ENCODE results near the gene PPM1M.
A peak's percentile ranks its signal among the peaks of the same experiment; 100 is the strongest.

PPM1M gene, protein sequence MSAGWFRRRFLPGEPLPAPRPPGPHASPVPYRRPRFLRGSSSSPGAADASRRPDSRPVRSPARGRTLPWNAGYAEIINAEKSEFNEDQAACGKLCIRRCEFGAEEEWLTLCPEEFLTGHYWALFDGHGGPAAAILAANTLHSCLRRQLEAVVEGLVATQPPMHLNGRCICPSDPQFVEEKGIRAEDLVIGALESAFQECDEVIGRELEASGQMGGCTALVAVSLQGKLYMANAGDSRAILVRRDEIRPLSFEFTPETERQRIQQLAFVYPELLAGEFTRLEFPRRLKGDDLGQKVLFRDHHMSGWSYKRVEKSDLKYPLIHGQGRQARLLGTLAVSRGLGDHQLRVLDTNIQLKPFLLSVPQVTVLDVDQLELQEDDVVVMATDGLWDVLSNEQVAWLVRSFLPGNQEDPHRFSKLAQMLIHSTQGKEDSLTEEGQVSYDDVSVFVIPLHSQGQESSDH

DNA sequence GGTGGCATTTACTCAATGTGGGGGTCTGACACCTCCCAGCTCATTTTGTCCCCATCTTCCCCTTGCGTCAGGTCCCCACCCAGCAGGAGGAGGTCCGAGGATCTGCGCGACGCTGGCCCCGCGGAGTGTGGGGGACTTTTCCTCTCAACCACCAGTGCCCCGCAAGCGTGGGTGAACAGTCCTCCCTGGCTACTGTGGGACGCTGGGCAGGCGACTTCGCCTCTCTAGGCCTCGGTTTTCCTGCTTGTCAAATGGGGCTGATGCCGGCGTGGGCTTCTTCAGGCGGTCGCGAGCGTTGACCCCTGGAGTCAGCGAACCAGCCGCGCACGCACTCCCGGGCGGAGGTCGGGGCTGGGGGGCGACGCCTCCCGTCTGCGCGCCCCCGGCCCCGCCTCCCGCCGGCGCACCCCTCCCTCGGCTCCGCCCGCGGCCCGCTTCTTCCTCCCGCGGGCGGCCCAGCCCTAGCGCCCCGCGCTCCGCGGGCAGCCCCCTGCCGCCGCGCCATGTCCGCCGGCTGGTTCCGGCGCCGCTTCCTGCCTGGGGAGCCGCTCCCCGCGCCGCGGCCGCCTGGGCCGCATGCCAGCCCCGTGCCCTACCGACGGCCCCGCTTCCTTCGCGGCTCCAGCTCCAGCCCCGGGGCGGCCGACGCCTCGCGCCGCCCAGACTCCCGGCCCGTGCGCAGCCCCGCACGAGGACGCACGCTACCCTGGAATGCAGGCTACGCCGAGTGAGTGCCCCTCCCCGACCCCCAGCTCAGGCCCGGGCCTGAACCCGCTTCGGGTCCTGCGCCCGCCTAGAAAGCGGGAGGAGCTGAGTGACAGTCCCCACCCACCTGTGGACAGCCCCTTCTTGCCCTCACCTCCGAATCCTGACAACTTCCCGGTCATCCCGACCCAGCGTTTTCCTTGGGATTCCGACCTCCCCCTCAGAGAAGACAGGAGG is at the start of gene PPM1M:
PPM1M (plus strand) TSS at position 438 of the 942 bp plus-strand sequence; CDS start at position 504, 66 bp downstream.
- DNase-seq (ENCODE audit: low spot score): peak; percentile 86

DNA sequence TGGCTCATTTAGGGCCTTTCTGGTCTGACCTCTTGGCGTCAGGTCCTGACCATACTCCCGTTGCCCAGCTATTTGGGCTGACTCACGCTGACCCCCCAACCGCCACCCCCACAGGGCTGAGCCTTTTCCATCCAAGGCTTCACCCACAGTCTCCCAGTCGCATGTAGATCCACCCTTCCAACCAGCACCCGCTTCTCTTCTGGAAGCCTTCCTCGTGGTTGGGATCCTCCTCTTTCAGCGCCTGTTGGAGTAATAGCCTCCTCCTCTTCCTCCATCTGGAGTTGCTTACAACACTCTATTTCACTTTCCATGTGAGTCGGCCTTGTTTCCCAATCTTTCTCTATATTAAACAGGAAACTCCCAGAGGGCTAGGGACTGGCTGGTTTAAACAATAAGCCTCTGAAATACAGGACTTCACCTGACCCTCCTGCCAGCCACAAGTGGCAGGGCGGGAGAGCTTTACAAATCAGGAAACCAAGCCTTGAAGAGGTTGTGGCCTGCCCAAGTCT is 49.7 kb upstream of the PPM1M start:
- peak; percentile 75 for DNase-seq (ENCODE audit: low spot score)

DNA sequence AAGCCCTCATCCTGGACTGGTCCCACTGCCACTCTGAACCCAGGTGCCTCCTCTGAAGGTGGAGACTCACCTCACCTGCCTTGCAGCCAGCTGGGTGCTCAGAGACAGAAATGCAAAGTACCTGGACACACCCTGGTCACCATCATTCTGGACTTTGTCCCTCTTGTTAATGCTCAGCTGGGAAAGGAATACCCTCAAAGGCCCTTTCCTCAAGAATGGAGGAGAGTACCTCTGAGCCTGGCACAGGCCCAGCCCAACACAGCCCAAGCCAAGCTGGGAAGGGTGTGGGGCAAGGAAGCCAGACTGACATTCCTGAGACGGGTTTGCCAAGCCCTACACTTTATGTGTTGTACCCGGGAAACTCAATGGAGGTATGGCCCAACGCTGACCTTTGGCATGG is 48.6 kb upstream of the PPM1M start:
- DNase-seq (ENCODE audit: low spot score): no peak

DNA sequence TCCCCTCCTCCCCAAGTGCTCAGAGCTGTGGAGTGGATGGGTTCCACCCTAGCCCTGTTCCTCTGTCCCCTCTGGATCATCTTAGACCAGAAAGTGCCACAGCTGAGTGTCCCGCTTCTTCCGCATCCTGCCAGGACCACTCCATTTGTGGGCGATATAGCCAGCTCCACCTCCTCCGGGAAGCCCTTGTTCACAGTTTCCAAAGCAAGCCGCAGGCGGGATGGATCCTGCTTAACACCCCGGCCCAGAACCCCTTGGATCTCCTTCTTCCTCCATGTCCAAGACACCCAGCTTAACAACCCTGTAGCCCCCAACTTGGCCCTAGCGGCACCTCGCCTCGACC is 48.1 kb upstream of the PPM1M start:
- DNase-seq (ENCODE audit: low spot score): no peak

DNA sequence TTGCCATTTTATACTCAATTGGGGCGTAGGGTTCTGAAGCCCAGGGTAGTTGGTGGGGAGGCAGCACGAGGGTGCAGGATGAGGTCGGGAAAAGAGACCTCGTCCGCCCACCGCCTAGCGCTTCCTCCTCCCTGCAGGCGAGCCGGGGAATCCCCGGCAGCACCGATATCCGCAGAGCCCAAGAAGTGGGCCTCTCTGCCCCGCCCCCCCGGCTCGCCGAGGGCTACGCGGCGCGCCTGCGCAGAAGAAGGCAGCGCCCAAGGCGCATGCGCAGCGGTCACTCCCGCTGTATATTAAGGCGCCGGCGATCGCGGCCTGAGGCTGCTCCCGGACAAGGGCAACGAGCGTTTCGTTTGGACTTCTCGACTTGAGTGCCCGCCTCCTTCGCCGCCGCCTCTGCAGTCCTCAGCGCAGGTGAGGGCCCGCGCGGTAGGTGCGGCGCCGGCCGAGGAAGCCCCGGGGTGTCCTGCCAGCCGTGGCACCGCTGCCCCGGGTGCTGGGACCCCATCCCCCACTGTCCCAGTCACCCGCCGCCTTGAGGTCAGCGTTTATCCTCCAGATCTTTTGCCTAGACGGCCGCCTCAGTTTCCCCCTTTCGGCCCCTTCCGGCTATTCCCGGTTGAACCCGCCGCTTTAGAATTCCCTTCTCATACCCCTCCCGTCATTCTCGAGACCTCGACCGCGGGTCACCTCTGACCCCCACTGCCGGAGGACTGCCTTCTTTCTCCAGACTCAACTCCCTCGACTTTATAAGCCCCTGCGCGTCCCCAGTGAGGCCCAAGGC is 47.5 kb upstream of the PPM1M start, which contains the start of gene ALAS1:
ALAS1 (plus strand) TSS at position 319 of the 784 bp plus-strand sequence. CDS start 1,082 bp downstream, outside the sequence.
- DNase-seq (ENCODE audit: low spot score): peak; percentile 99

DNA sequence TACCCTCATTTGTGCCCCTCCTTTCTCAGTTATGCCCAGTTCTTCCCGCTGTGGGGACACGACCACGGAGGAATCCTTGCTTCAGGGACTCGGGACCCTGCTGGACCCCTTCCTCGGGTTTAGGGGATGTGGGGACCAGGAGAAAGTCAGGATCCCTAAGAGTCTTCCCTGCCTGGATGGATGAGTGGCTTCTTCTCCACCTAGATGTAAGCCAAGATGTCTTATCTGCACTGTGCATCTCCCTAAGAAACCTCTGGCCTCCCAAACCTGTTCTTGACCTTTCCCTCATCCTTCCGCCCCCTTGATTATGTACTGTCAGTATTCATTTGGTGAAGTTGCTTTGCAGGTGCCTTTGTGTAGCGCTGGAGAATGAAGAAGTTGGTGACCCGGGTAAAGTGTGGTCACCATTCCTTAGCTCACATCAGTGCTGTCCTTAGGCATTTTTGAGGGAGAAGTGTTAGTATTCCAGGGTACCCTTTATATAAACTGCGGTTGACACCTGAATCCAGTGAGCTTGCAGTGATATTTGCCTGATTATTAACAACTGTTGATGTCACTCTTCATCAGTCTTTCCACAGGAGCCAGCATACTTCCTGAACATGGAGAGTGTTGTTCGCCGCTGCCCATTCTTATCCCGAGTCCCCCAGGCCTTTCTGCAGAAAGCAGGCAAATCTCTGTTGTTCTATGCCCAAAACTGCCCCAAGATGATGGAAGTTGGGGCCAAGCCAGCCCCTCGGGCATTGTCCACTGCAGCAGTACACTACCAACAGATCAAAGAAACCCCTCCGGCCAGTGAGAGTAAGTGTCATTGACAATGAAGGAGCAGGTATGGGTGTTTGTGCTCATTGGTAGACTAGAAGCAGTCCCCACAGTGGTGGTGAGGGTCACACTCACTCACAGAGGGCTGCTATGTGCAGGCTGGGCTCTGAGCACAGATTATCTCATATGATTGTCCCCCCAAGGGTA is 46.6 kb upstream of the PPM1M start:
- no peak for DNase-seq (ENCODE audit: low spot score)

DNA sequence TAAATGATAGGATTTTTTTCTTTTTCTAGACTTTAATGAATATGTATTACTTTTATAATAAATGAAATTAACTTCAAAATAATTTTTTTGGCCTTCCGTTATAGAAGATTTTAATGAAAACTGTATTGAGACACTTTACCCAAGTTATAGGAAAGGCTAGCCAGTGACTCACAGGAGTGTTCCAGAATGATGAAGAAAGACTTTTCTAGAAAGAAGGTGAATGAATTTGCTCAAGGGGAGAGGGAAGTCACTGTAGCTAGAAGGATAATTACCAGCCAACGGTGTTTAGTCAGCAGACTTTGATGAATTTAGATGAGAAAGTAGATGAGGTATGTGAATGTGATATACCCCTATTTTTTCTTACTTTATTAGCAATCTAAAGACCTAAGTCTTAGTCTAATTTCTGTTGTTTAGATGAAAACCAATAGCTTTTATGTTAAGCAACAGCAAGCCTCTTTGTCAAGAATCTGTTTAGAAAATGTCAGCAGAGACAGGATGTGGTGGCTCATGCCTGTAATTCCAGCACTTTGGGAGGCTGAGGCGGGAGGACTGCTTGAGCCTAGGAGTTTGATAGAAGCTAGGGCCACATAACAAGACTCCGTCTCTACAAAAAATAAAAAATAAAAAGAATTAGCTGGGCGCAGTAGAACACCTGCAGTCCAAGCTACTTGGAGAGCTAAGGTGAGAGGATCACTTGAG is 44.4 kb upstream of the PPM1M start:
- DNase-seq (ENCODE audit: low spot score): no peak

DNA sequence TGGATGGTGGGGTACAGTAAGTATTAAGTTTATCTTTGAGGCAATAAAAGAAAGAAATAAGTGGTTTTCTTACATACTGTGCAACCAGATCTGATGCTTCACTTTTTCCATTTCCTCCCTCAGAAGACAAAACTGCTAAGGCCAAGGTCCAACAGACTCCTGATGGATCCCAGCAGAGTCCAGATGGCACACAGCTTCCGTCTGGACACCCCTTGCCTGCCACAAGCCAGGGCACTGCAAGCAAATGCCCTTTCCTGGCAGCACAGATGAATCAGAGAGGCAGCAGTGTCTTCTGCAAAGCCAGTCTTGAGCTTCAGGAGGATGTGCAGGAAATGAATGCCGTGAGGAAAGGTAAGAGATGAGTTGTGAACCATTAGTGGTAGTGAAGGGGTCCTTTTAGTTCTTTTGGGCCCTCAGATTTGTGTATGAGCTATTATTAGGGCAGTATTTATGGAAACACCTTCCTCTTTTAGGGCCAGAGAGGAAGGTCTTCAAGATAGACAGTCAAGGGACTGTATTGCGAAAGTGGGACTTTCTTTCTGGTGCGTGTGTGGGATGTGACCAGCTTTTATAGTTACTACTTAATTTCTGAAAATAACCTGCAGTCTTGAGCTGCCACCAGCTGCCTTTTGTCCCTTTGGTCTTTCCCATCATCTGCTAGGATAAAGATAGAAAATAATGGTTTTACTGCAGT is 43.0 kb upstream of the PPM1M start:
- DNase-seq (ENCODE audit: low spot score): no peak

DNA sequence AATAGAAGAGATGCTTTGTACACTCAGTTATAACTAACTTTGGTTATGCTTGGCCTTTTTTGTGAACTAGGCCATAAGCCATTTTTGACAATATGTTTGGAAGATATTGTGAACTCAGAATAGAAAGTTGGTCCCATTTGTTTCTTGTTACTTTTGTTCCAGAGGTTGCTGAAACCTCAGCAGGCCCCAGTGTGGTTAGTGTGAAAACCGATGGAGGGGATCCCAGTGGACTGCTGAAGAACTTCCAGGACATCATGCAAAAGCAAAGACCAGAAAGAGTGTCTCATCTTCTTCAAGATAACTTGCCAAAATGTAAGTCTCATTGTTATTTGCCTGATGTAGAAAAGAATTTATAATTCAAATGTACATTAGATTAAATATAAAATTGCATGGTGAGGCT is 41.9 kb upstream of the PPM1M start:
- no peak for DNase-seq (ENCODE audit: low spot score)

DNA sequence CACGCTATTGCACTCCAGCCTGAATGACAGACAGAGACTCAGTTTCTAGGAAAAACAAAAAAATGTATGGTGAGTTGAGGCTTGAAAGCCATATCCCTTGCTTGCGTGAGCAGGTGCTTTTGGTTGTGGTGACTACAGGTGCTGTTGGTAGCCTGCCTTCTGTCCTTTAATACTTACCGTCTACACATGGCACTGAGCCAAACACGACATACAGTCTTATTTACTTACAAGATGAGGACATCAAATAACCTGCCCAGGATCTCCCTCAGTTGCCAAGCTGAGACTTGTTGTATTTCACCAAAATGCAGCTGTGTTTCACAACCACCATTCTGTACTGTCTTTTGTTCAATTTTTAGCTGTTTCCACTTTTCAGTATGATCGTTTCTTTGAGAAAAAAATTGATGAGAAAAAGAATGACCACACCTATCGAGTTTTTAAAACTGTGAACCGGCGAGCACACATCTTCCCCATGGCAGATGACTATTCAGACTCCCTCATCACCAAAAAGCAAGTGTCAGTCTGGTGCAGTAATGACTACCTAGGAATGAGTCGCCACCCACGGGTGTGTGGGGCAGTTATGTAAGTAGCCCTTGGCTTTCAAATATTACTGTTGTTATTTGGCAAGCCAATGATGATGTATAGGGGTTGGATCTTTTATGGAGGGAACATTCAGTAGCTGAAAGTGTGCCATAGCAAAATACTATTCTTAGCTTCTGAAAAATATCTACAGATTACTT is 41.1 kb upstream of the PPM1M start:
- no peak for DNase-seq (ENCODE audit: low spot score)

DNA sequence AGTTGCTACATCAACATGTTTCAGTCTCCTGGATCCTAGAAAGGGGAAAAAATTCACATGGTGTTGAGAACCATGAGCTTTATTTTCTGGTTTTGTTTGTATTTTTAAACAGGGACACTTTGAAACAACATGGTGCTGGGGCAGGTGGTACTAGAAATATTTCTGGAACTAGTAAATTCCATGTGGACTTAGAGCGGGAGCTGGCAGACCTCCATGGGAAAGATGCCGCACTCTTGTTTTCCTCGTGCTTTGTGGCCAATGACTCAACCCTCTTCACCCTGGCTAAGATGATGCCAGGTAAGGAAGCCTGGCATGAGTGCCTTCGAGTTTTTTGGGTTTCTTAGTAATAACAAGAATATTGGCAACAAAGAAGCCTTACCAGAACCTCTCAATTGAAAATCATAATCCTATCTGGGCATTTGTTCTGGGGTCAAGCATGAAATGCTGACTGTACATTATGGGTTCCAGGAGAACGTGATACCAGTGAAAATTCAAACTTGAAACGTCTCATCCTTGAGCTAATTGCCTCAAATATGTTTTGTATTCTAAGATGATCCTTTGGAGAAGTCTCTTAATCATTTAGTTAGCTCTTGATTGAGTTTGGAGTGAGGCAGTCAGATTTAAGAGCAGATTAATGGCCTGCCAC is 39.7 kb upstream of the PPM1M start:
- DNase-seq (ENCODE audit: low spot score): no peak

DNA sequence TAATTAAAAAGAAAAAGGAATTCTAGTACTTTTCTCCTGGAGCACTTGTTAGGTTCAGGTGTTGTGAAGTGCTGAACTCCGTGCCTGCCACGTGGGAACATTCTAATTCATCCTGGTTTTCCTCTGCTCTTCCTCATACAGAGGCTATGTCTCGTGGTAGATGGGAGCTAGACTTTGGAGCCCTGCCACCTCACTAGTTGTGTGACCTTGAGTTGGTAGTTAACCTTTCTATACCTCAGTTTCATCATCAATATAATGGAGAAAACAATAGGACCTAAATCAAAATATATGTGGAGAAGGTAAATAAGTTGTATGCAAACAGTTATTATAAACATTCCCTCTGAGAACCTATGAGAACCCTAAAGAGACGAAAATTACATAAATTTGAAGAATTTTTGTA is 37.0 kb upstream of the PPM1M start:
- no peak for DNase-seq (ENCODE audit: low spot score)

DNA sequence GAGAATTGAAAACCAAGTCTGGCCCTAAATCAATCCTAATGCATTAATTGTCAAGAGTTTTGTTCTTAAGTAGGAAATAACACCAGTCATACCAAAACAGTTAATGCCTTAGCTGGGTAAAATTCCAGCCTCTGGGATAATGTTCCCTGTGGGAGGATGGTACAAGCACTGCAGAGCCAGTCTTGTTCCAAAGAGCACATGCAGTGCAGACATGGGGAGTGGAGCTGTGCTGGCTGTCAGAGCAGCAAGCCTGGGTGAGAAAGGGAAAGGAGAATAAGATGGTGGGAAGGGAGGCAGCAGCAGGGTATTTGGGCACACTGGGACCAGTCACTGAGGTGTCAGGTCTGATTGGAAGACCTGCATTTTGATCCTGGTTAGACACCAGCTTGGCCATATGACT is 35.5 kb upstream of the PPM1M start:
- no peak for DNase-seq (ENCODE audit: low spot score)

DNA sequence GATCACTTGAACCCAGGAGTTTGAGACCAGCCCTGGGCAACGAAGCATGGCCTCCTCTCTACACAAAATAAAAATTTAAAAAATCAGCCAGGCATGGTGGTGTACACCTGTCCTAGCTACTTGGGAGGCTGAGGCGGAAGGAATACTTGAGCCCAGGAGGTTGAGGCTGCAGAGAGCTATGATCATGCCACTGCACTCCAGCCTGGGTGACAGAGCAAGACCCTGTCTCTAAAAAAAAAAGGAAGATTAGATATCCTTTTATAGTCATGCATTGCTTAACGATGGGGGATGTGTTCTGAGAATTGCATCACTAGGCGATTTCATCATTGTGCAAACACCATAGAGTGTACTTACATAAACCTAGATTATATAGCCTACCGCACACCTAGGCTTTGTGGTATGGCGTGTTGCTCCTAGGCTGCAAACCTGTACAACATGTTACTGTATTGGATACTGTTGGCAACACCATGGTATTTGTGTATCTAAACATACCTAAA is 35.0 kb upstream of the PPM1M start:
- no peak for DNase-seq (ENCODE audit: low spot score)

DNA sequence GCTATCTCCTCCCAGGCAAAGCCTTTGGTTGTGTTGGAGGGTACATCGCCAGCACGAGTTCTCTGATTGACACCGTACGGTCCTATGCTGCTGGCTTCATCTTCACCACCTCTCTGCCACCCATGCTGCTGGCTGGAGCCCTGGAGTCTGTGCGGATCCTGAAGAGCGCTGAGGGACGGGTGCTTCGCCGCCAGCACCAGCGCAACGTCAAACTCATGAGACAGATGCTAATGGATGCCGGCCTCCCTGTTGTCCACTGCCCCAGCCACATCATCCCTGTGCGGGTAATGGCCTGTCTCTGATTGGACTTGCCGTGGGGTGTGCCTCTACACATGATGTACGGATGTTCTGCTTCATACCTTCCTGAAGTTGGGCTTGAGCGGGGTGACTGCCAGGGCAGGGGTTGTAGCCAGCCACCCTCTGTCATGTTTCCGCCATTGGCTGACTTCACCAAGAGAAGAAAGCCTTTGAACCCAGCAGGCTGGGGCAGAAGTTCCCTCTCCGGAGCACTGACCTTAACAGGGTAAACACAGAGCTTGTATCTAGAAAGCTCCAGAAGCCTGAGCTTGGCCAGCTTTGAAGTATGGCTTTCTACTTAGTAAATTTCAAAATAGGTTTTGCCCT is 34.2 kb upstream of the PPM1M start:
- no peak for DNase-seq (ENCODE audit: low spot score)

DNA sequence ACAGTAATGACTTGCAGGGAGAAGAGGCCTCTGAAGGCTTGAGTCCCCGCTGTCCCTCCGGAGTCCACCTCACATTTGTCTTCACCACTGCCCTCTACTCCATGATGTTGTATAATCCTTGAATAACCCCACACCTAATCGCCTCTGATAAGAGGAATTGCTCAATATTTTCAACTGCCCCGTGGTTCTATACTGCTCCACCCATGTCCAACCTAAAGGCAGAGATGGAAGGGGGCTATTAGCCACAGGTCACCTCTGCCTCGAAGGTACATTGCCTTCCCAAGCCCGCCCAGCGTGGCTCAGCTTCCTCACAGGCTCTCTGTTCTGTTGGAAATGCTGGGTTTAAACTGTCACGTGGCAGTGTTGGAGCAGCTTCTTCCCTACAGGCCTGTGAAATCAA is 32.6 kb upstream of the PPM1M start:
- no peak for DNase-seq (ENCODE audit: low spot score)

DNA sequence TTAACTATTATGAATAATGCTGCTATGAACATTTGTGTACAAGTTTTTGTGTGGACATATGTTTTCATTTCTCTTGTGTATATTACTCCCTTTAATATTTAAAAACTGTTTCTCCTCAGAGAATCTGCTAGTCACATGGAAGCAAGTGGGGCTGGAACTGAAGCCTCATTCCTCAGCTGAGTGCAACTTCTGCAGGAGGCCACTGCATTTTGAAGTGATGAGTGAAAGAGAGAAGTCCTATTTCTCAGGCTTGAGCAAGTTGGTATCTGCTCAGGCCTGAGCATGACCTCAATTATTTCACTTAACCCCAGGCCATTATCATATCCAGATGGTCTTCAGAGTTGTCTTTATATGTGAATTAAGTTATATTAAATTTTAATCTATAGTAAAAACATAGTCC is 31.7 kb upstream of the PPM1M start:
- peak; percentile 55 for DNase-seq (ENCODE audit: low spot score)

DNA sequence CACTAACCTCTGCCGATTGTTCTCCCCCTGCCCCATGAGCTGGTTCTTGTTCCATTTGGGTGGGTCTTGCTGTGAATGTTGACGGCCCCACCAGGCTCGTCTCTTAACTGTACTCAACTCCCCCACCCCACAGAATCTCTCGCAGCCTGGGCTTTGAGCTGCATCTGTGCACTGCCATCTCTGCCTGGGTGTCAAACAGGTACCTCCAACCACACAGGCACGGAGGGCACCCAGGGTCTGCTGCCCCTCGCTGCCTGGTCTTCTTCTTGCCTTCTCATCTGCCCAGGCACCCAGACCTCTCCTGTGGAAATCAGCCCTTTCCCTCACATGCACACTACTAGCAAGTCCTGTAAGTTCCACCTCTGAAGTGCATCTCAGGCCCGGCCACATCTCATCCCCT is 30.2 kb upstream of the PPM1M start:
- DNase-seq (ENCODE audit: low spot score): no peak

Data from AG20443 (cell line).